ENCODE data around the gene MRM2.

The MRM2 gene

DNA sequence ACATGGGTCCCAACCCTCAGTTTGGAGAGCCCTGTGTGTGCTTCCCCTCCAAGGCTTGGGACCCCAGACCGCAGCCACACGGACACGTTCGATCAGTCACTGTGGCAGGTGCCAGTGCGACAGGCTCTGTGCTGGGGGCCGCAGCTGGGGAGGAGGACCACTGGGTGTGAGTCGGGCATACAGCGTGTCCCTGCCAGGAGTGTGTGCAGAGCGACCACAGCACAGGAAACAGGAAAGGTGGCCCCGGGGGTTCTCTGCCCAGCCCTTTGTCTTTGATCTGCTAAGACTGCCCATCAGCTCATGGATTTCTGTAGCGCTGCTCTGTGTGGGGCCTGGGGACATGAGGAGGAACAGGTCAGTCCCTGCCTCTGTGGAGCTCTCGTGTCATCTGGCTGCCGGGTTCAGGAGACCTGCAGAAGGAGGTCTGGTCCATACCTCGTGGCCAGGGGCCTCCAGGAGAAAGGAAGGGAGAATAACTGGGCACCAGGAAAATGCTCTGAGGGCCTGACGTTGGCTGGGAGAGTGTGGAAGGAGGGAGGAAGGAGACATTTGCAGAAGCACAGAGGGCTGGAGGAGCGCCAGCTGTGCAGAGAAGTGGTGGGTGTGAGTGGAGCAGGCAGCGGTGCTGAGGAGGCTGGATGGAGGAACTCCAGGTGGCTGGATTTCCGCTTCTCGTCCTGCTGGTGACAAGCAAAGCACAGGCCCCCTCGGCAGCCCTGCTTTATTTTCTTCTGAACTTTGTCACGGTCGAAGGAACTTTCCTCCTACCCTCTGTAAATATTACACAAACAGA is 4.1 kb upstream of the MRM2 start:
- DNase-seq: no peak

DNA sequence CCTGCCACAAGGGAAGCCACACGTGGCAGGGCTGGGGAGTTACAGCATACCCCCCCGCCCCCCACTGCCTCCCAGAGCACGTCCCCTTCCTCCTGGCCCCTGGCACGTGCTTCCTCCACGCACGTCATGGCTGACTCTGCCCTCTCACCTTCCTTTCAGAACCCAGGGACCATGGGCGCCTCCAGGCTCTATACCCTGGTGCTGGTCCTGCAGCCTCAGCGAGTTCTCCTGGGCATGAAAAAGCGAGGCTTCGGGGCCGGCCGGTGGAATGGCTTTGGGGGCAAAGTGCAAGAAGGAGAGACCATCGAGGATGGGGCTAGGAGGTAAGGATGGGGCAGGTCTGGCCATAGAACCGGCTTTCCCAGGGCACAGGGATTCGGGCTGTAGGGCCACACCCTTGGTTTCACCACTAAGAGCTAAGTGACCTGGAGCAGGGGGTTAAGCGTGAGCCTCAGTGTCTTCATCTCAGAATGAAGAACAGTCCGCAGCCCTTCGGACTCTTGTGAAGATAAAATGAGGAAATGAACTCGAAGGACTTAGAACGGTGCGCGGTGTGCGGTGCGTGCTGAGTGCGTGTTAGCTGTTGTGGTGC is 2.5 kb upstream of the MRM2 start:
- DNase-seq: no peak

DNA sequence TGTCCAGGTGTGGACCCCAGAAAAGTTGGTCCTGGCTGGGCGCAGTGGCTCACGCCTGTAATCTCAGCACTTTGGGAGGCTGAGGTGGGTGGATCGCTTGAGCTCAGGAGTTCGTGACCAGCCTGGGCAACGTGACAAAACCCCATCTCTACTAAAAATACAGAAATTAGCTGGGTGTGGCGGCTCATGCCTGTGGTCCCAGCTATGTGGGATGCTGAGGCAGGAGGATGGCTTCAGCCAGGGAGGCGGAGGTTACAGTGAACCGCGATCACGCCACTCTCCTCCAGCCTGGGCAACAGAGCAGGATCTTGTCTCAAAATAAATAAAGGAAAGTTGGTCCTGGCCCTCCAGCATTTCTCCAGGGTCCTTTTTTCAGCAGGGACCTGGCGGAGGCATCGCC is 1.5 kb upstream of the MRM2 start:
- no peak for DNase-seq

GRCh38 chr7:2242541-2243429 is 780 bp upstream of the MRM2 start:
- DNase-seq: peak; percentile 34

- no peak for DNase-seq
Observed at GRCh38 chr7:2239242-2239641, 2.8 kb downstream of the MRM2 start.

DNA sequence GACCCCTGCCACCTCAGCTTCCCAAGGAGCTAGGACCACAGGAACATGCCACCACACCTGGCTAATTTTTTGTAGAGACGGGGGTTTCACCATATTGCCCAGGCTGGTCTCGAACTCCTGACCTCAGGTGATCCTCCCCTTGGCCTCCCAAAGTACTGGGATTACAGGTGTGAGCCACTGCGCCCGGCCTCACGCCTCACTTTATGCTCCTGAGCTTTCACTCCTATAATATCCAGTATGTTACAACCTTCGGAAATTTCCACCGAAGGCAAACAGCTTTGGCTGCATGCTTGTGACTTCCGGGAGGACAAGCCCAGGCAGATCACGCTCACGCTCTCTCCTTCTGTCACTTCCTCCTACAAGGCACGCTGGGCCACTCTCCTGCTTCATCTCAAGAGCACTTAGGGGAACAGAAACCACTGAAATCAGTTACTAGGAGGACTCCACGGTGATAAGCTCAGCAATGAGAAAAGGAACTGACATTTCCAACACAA is 4.8 kb downstream of the MRM2 start:
- DNase-seq: no peak

- no peak for DNase-seq
Observed at GRCh38 chr7:2233926-2234325, 8.1 kb downstream of the MRM2 start.

- peak; percentile 89 for DNase-seq
Observed at GRCh38 chr7:2232766-2233520, 9.1 kb downstream of the MRM2 start, which contains the start of gene MAD1L1. Gene MAD1L1 (minus strand): TSS chr7:2232945. CDS start chr7:2230133, 2,812 bp downstream.

GRCh38 chr7:2231992-2232765 is 9.8 kb downstream of the MRM2 start:
- DNase-seq: no peak

DNA sequence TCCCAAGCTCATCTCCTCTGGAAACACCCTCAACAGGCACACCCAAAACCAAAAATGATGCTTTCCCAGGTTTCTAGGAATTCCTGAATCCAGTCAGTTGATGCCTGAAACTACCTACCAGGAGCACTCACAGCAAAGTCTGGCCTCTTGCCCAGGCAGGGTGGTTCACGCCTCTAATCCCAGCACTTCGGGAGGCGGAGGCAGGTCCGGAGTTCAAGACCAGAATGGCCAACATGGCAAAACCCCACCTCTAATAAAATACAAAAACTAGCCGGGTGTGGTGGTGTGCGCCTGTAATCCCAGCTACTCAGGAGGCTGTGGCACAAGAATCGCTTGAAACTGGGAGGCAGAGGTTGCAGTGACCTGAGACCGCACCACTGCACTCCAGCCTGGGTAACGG is 11.1 kb downstream of the MRM2 start:
- no peak for DNase-seq

DNA sequence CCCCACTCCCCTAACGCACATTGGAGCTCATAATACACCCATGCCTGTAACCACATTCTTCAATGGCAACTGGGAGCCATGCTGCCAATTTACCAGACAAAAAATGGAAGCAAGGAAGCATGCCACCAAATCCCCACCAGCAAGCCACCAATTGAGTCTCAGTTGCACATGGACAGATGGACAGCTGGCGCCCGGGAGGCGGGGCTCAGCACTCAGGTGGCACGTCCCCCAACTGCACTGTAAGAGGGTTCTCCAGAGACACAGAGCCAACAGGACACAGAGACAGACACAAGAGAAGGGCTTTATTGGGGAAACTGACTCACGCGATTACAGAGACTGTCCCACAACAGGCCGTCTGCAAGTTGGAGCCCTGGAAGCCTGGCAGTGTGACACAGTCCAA is 11.8 kb downstream of the MRM2 start:
- DNase-seq: no peak

GRCh38 chr7:2229467-2229866 is 12.5 kb downstream of the MRM2 start:
- no peak for DNase-seq

GRCh38 chr7:2228921-2229320 is 13.1 kb downstream of the MRM2 start:
- no peak for DNase-seq

GRCh38 chr7:2227699-2228098 is 14.3 kb downstream of the MRM2 start:
- DNase-seq: no peak

DNA sequence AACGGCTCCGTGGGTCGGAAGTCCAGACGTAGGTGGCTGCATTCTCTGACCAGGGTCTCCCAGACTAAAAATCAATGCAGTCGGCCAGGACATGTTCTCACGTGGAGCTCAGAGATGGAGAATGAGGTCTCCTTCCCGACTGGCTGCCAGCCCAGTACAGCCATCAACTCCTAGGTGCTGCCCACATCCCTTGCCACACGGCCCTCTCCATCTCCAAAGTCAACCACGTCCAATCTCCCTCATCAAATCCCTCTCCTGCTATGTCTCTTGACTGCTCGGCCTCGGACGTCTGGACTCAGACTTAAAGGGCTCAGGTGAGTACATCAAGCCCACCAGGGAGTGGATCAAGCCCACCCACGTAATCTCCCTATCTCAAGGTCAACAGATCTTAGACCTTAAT is 16.2 kb downstream of the MRM2 start:
- DNase-seq: no peak

DNA sequence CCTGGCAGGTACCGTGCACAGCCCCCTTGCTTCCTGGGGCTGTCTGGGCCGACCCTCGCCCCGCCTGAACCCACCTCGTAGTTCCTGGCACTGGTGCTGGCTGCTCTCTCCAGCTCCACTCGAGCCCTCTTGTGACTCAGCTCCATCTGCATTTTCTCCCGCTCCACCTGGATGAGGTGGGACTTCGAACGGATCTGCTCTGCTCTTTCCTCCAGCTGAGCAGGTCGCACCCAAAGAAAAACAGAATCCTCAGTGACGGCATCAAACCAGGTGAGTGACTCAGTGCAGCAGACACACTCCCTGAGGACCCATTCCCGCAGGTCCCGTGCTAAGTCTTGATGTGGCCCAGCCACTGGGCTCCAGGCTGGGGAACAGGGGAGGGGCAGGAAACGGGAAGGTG is 16.7 kb downstream of the MRM2 start:
- DNase-seq: no peak

- no peak for DNase-seq
Observed at GRCh38 chr7:2224934-2225333, 17.1 kb downstream of the MRM2 start.

- no peak for DNase-seq
Observed at GRCh38 chr7:2224491-2224928, 17.5 kb downstream of the MRM2 start.

DNA sequence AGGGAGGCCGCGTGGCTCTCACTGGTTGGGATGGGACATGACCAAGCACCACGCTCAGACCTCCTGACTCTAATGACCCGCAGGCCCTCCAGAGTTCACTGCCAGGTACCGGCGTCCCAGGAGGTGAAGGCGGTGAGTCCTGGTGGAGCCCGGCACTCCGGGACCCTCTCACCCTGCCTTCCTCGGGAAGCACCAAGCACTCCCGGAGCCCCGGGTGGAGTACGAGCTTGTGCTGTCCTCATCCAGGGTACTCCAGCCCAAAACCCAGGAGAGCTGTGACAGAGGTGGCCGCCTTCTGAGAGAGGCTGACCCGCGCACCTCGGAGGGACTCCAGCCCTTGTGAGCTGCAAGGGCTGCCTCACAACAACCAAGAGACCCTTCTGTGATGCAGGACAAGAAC is 18.7 kb downstream of the MRM2 start:
- DNase-seq: no peak

- no peak for DNase-seq
Observed at GRCh38 chr7:2222516-2222915, 19.5 kb downstream of the MRM2 start.

DNA sequence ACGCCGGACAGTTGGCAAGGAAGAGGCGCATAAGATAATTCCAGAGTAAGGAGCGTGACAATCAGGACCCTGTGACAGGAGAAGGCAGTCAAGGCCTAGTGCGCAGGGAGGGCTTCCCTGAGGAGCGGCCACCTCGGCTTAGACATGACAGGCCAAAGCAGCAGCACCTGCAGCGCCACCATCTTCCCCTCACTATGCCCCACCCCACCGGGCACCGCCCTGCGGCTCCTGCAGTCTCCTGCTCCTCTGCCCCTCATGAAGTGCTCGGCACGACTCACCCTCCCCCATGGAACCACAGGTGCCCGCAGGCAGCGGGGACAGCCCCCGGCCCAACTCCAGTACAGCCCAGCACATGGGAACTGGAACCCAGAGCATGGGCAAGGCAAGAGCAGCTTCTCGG is 21.1 kb downstream of the MRM2 start:
- no peak for DNase-seq

- no peak for DNase-seq
Observed at GRCh38 chr7:2220506-2220905, 21.5 kb downstream of the MRM2 start.

All from activated T-cell treated with anti-CD3 and anti-CD28 coated beads, Interleukin-2, amount 50 U/mL, for 1 hour (primary cell).